Measurements from ENCODE around the gene CTXND2.
"Not testable (repeated sequence)": the region's sequence is repeated elsewhere in the genome, so short reads cannot be mapped to it uniquely, and the experiment has no call there.

CTXND2 gene

DNA sequence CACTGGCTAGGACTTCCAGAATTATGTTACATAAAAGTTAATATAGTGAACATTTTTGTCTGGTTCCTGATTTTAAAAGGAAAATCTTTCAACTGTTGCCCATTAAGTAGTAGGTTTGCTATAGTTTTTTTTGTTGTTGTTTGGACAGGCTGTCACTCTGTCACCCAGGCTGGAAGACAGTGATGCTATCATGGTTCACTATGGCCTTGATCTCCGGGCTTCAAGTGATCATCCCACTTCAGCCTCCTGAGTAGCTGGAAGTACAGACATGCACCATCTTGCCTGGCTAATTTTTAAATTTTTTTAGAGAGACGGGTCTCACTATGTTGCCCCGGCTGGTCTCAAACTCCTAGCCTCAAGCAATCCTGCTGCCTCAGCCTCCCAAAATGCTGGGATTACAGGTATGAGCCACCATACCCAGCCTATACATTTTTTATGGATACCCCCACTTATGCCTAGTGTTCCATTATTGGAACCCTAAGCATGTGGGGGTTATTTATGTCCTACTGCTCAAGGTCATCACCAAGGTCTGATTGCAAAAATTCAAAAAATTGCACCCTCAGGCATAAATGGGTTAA, 6.5 kb downstream of the CTXND2 start:
- no peak for DNase-seq

DNA sequence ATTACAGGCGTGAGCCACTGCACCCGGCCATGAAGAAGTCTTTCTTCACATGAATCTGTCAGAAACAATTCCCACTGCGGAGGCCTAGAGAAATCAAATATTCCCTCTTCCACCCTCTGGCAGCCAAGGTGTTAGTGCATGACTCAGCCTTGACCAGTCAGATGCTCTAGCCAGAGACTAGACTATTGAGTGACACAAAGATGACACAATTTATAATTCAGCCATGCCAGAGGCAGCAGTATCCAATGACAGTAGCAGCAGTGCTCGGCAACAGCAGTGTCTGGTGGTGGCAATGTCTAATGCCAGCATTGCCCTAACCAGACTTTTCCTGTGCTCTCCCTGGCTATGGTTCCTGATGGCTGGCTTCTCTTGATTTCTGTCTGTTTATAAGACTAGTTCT, 8.7 kb downstream of the CTXND2 start:
- no peak for DNase-seq

DNA sequence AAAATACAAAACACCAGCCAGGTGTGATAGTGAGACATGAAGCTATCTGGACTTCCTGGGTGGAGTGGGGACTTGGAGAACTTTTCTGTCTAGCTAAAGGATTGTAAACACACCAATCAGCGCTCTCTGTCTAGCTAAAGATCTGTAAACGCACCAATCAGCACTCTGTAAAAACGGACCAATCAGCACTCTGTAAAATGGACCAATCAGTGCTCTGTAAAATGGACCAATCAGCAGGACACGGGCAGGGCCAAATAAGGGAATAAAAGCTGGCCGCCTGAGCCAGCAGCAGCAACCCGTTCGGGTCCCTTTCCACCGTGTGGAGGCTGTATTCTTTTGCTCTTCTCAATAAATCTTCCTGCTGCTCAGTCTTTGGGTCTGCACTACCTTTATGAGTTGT, 12.9 kb downstream of the CTXND2 start:
- DNase-seq = not testable (repeated sequence)

DNA sequence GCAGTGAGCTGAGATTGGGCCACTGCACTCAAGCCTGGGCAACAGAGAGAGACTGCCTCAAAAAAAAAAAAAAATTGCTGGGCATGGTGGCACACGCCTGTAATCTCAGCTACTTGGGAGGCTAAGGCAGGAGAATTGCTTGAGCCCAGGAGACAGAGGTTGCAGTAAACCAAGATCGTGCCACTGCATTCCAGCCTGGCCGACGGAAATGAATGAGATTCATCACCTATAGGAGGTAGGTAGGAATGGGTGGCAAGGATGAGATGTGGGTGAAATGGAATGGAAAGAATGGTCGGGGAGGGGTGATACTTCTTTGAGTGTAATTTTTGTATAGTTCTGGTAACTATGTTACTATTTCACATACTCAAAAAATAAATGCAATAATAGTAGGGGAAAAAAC, 15.4 kb downstream of the CTXND2 start:
- DNase-seq = no peak

DNA sequence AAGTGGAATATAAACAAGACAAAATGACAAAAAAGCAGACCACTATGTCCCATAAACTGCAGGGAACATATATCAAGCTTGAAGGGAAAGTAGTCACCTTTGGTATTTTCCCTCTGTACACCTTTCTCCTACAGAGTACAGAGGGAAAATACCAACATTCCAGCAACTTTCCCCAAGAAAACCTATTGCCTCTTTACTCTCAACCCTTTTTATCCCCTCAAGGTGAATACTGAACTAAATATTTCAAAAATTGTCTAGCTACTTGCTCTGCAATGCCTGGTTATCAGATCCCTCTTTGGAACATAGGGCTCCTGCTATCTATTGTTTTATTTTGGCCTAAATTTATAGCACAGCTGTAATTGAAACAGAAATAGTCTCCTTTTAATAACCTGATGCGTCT, 15.8 kb downstream of the CTXND2 start:
- DNase-seq = no peak

DNA sequence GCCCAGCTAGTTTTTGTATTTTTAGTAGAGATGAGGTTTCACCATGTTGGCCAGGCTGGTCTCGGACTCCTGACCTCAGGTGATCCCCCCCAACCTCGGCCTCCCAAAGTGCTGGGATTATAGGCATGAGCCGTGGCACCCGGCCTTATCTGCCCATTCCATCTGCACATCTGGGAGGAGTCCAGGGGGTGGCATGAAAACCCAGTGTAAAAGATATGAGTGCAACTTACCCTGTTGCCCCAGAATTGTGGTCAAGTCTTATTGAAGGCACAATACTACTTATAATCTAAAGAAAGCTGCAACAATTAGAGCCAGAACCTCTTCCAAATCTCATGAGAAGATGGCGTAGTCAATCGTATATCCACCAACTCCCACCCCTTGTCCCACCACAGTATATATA, 18.4 kb downstream of the CTXND2 start:
- DNase-seq = no peak

DNA sequence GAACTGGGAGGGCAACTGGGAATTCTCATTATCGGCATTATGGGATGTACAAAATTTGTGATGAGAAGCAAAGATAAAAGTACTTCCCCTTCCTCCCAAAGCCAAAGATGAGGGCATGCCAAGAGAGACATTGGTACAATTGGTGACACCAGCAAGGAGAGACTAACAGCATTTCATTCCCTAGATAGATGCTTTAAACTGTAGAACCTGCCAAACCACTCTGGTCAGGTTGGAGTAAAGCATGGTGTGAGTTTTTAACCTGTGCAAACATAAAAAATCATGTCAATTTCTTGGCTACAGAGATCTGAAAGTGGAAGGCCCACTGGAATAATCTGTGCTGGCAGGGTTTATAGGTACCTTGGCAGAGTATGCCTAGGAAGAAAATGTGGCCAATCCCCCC, 19.4 kb downstream of the CTXND2 start:
- DNase-seq = no peak

DNA sequence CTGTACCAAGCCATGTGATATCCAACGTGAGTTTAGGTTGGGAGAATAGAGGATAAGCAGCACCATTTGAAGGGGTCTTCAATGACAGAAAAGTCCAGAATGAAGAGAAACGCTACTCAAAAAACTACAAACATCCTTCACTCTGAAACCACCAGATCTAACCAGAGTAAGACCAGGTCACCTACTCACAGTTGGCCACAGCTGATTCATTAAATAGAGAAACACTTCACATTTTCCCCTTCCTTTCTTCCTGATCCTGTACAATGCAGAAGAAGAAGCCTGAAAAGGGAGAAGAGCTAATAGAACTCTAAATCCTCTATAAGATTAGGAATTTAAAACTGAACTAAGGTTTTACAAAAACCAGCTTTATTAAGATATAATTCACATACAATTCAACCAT, 19.9 kb downstream of the CTXND2 start:
- DNase-seq = no peak

DNA sequence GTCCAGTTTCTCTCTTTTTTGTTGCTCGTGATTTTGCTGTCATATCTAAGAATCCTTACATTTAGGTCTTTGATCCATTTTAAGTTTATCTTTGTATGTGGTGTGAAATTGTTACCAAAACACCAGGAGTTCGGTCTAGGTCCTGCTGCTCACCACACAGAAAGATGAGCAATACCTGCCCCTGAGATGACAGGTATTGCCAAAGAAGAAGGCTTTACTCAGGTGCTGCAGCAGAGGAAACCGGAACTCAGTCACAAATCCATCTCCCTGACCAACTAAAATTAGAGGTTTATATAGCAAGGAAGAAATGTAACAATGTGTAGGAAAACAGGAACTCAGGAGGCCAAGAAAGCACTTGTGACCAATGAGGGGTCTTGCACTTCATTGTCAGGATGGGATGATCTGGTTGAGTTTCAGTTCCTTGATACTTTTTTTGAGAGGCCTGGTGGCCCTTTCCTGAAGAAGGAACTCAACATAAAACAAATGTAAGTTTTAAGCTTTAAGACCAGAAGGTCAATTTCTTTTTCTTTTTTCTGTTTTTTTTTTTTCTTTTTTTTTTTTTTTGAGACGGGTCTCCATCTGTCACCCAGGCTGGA, 22.7 kb downstream of the CTXND2 start:
- no peak for DNase-seq

DNA sequence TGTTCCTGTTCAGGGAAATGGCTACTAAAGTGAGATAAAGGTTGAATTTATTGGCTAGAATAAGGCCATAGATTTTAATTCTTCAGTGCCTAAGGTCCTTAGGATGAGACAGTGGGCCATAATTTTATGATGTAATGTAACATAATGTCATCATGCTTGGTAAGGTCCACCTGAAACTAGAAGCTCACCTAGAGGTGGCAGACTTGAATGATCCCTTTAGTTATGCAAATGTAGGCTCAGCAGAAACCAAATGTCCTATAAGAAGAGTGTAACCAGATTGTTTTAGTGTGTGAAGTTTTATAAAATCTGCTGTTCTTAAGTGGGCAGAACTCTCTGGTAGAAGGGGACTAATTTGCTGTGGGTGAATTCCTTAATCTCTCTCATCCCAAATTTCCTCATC, 25.7 kb downstream of the CTXND2 start:
- no peak for DNase-seq

DNA sequence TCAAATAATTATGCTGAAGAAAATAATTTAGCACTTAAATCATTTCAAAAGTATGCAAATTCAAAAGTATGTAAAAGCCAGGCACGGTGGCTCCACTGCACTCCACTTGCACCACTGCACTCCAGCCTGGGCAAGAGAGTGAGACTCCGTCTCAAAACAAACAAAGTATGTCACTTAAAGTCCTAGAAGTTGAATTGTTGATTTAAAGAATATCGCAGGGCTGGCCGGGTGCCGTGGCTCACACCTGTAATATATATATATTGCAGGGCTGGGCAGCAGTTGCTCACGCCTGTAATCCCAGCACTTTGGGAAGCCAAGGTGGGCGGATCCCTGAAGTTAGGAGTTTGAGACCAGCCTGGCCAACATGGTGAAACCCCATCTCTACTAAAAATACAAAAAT, 30.5 kb downstream of the CTXND2 start:
- DNase-seq = no peak

DNA sequence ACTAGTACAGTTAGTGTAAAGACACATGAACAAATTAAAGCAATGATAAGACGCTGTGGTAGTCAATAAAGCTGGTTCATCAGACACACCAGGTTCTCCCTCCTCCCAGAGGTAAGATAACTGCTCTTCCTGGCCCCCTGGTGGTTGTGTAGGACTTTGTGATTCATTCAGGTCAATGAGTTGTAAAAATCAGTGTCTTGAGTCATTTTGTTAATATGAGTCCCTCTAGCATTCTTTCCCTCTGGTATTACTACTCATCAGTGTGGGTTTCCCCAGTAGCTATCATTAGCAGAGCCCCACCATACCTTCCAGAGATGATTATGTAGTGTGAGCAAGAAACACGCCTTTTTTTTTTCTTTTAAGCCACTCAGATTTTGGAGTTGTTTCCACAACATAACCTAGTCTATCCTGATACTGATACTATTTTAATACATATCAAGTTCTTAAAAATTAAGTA, 35.6 kb downstream of the CTXND2 start:
- DNase-seq = peak; percentile 76 to 85

DNA sequence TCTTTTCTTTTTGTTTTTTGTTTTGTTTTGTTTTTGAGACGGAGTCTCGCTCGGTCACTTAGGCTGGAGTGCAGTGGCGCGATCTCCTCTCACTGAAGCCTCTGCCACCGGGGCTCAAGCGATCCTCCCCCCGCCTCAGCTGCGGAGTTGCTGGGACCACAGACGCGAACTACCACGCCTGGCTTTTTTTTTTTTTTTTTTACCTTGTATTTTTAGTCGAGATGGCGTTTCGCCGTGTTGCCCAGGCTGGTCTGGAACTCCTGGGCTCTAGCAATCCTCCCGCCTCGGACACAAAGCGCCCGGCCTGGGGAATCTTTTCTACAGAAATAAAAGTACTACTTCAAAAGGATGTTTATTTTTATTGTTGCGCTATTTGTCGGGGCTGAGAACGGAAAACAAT, 38.1 kb downstream of the CTXND2 start:
- DNase-seq = peak in 1 of 2 experiments; percentile 26

DNA sequence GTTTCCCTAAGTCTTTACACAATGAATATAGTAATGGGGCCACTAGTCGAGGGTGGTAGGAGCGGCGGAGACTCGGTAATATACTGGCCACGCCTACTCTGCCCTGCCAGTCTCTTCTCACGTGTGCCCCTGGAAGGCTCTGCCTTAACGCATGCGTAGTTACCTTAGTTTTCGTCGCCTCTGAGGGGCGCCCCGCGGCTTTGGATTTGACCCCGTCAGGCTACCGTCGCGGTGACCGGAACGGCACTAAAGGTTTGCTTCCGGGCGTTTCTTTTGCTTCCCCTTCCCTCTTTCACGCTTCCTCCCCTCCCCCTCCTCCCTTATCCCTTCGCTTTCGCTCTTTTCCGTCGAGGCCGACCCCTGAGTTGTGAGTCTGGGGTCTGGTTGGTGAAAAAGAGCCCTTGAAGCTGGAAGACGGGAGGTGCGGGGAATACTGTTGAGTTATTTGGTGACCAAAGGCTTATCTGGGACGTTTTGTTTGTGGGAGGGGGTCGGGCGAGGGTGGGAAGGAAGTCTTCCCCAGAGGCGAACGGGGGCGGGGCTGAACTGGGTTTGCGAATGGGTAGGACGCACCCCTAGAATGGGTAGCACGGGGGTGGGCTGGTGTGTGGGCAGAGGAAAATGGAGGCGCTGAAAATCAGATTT, 39.3 kb downstream of the CTXND2 start, which contains the start of gene SETDB1:
TSS of gene SETDB1 (plus strand) at position 267 of the 645 bp plus-strand sequence. CDS start 1,352 bp downstream, outside the sequence.
- peak; percentile 94 to 97 for DNase-seq

DNA sequence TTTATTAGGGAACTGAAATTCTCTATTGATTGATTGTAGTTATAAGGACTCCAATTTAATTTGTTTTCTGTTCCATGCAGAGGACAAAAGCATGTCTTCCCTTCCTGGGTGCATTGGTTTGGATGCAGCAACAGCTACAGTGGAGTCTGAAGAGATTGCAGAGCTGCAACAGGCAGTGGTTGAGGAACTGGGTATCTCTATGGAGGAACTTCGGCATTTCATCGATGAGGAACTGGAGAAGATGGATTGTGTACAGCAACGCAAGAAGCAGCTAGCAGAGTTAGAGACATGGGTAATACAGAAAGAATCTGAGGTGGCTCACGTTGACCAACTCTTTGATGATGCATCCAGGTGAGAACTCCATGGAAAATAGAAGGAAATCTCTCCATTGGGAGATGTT, 40.7 kb downstream of the CTXND2 start:
- no peak for DNase-seq

DNA sequence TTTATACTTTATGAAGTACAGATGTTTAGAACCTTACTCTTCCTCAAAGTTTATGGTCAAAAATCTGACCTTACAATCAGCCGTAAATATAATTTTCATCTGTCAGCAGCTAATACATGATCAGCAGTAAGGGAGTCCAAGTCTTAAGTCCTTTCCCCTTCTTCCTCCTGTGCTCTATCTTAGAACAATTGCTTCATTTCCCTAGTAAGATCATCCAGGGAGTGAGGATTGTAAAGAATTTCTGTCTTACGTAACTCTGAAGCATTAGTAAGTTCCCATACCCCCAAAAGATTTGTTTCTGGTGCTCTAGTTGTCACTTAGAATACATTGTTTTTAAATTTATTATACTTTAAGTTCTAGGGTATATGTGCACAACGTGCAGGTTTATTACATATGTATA, 41.4 kb downstream of the CTXND2 start:
- no peak for DNase-seq

DNA sequence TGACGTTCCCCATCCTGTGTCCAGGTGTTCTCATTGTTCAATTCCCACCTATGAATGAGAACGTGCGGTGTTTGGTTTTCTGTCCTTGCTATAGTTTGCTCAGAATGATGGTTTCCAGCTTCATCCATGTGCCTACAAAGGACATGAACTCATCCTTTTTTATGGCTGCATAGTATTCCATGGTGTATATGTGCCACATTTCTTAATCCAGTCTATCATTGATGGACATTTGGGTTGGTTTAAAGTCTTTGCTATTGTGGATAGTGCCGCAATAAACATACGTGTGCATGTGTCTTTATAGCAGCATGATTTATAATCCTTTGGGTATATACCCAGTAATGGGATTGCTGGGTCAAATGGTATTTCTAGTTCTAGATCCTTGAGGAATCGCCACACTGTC, 41.8 kb downstream of the CTXND2 start:
- DNase-seq = not testable (repeated sequence)

DNA sequence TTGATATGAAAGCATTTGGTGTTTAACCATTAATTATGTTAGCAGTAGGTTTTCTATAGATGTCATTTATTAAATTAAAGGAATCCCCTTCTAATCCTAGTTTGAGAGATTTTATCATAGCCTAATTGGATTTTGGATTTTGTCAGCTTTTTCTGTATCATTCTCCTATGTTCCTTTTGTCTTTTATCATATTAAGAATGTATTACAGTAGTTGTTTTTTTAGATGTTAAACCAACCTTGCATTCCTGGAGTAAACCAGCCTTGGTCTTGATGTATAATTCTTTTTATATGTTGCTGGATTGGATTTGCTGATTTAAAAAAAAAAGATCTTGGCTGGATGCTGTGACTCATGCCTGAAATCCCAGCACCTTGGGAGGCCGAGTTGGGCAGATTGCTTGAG, 44.8 kb downstream of the CTXND2 start:
- DNase-seq = no peak

DNA sequence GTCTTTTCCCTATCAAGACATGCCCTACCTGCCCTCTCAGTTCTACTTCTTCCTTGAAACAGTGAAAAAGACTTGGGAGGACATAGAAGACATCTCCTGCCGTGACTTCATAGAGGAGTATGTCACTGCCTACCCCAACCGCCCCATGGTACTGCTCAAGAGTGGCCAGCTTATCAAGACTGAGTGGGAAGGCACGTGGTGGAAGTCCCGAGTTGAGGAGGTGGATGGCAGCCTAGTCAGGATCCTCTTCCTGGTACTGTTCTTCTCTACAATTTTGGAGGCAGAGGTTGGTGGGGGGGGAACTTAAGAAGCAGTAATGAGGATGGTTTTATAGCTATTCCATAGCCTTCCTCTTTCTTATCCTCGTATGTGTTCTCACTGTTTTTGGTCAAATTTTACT, 57.9 kb downstream of the CTXND2 start:
- DNase-seq = no peak

DNA sequence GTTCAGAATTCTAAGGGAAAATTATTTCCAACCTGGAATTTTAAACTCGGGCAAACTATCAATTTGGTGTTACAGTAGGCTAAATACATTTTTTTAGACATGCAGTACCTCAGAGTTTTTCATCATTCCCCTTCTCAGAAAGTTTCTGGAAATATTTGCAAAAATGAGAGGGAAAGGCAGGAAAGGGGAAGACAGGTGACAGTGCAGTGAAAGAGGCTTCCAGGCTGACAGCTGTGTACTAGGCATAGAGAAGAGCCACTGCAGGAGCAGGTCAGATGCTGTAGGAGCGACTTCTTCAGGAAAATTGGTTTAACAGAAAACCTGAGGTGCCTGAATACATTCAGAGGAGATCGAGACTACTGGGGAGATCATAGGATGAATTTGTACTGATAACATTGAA, 67.8 kb downstream of the CTXND2 start:
- no peak for DNase-seq

DNA sequence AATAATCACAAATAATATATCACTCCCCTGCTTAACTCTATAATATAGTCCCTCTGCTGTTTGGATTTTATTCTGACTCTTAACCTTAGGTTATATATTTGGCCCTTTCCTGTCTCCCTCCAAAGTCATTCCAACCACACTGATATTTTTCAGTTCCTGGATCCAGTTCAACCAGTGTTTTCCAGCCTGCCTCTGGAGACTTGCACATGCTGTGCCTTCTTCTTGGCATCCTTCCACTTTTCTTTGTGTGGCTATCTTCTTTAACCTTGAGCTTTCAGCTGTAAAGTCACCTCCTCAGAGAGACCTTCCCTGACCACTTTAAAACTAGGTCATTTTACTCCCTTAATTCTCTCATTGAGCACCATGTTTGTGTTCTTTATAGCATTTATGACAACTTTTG, 68.3 kb downstream of the CTXND2 start:
- no peak for DNase-seq

DNA sequence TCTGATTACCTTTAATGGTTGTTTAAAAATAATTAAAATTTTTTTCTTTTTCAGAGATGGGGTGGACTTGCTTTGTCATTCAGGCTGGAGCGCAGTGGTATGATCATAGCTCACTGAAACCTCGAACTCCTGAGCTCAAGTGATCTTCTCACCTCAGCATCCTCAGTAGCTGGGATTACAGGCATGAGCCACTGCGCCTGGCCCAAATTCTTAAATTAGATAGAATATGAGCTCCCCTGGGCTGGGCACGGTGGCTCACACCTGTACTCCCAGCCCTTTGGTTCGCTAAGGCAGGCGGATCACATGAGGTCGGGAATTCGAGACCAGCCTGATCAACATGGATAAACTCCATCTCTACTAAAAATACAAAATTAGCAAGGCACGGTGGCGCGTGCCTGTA, 70.7 kb downstream of the CTXND2 start:
- DNase-seq = no peak

DNA sequence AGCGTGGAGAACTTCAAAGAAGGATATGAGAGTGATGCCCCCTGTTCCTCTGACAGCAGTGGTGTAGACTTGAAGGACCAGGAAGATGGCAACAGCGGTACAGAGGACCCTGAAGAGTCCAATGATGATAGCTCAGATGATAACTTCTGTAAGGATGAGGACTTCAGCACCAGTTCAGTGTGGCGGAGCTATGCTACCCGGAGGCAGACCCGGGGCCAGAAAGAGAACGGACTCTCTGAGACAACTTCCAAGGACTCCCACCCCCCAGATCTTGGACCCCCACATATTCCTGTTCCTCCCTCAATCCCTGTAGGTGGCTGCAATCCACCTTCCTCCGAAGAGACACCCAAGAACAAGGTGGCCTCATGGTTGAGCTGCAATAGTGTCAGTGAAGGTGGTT, 73.7 kb downstream of the CTXND2 start:
- no peak for DNase-seq

DNA sequence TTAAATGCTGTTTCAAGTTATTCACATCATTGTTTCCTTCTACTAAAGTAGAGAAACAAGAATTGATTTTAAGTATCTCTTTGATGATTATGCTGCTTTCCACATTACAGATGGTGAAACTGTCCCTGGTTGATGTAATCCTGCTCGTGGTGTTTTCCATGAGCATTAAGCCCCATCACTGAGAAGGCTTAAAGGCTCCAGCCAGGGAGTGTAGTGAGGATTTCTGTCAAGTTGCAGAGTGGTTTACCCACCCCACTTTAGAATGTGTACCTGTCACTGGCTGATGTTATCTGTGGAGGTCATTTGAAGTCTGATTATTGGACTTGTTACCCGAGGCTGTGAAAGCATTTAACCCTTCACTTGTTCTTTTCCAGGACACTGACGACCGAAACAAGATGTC, 74.8 kb downstream of the CTXND2 start:
- no peak for DNase-seq

All from activated CD4-positive, alpha-beta T cell treated with anti-CD3 and anti-CD28 coated beads, Interleukin-2, amount 50 U/mL, for 48 hours (primary cell).